ENCODE data around the gene PAXX. TPM values are rescaled to one million over a fixed set of nuclear protein-coding genes. Genes with fewer than 3 reads are reported as not detected.
"Not testable (repeated sequence)": the region's sequence is repeated elsewhere in the genome, so short reads cannot be mapped to it uniquely, and the experiment has no call there.

Gene PAXX
- total RNA-seq, 2 experiments from 2014 or later: 67.0 to 67.8 TPM

DNA sequence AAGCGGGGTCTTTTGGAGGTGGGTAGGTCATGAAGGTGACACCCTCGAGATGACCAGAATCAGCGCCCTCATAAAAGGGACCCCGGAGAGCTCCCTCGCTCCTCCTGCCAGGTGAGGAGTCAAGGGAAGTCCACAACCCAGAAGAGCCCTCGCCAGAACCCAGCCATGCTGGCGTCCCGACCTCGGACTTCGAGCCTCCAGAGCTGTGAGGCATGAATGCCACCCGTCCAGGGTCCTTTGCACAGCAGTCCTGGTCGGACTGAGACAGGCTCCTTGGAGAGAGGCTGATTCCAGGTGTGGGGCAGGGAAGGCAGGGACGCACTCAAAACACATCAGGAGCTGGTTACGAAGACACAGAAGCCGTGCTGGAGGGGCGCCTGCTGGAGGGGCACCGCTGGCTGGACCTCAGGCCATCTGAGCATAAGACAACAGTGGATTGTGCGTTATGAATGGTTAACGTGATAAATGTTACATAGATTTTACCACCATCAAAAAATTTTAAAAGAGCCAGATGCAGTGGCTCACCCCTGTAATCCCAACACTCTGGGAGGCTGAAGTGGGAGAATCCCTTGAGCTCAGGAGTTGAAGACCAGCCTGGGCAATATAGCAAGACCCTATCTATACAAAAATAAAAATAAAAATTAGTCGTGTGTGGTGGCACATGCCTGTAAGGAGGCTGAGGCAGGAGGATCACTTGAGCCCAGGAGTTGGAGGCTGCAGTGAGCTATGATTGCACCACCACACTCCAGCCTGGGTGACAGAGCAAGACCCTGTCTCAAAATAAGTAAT, 9.8 kb downstream of the PAXX start:
- H3K27ac ChIP-seq (ENCODE audit: low read depth in 1 of 2, low read length in 2 of 2): no peak overlapping the region
- no peak for ATAC-seq (ENCODE audit: poor library complexity)
- no peak overlapping the region for H3K27ac Mint-ChIP-seq
- H3K4me1 Mint-ChIP-seq (ENCODE audit: low read depth): peaks cover 19% of the 10 kb centered on the region
- no peaks in the 10 kb centered on the region for H3K9me3 ChIP-seq (ENCODE audit: control insufficient read depth in 1 of 2, insufficient read depth in 1 of 2, low read length in 2 of 2)
- peaks cover 10% of the 10 kb centered on the region for H3K27me3 Mint-ChIP-seq
- ChIA-PET POLR2A (interaction anchor here (0.6 kb wide), 1 partner anchor 42 kb away, joined by 3 read pairs; no protein-coding TSS in a partner anchor), CTCF (interaction anchor here (0.9 kb wide), 1 partner anchor 27 kb away, joined by 3 read pairs; no protein-coding TSS in a partner anchor)
- no peak for DNase-seq
- H3K36me3 Mint-ChIP-seq (ENCODE audit: low read depth): no peaks in the 10 kb centered on the region
- intact Hi-C loops (cut with DNase I, micrococcal nuclease): no loop called here
- H3K4me3 Mint-ChIP-seq: no peak overlapping the region
- H3K36me3 ChIP-seq (ENCODE audit: insufficient read depth, low read length): no peaks in the 10 kb centered on the region
- peaks cover 41% of the 10 kb centered on the region for H3K4me1 ChIP-seq (ENCODE audit: insufficient read depth, low read length)
- TF ChIP-seq CTCF (IDR thresholded peaks at IDR 0.05): no peak
- no peaks in the 10 kb centered on the region for H3K9me3 Mint-ChIP-seq
- H3K4me3 ChIP-seq (ENCODE audit: low read length): no peak overlapping the region
- H3K27me3 ChIP-seq (ENCODE audit: control insufficient read depth in 1 of 2, insufficient read depth in 2 of 2, low read length in 2 of 2): peaks cover 0 to 4% of the 10 kb centered on the region in 2 experiments

- intact Hi-C loops (cut with DNase I, micrococcal nuclease): no loop called here
- ChIA-PET POLR2A (no interaction called here), CTCF (no interaction called here)
- H3K27ac ChIP-seq (ENCODE audit: low read depth in 1 of 2, low read length in 2 of 2): no peak overlapping the region
- peaks cover 0 to 1% of the 10 kb centered on the region in 2 experiments for H3K27me3 ChIP-seq (ENCODE audit: control insufficient read depth in 1 of 2, insufficient read depth in 2 of 2, low read length in 2 of 2)
- Mint-ChIP-seq H3K4me3 (no peak overlapping the region), H3K27me3 (peaks cover 7% of the 10 kb centered on the region), H3K27ac (no peak overlapping the region), H3K9me3 (no peaks in the 10 kb centered on the region), H3K4me1 (ENCODE audit: low read depth) (peaks cover 16% of the 10 kb centered on the region), H3K36me3 (ENCODE audit: low read depth) (no peaks in the 10 kb centered on the region)
- no peak for TF ChIP-seq CTCF (IDR thresholded peaks at IDR 0.05)
- ATAC-seq (ENCODE audit: poor library complexity): no peak
- H3K4me1 ChIP-seq (ENCODE audit: insufficient read depth, low read length): peaks cover 35% of the 10 kb centered on the region
- no peak for DNase-seq
- no peak overlapping the region for H3K4me3 ChIP-seq (ENCODE audit: low read length)
- no peaks in the 10 kb centered on the region for H3K36me3 ChIP-seq (ENCODE audit: insufficient read depth, low read length)
- H3K9me3 ChIP-seq (ENCODE audit: control insufficient read depth in 1 of 2, insufficient read depth in 1 of 2, low read length in 2 of 2): no peaks in the 10 kb centered on the region
These were observed 10.4 kb downstream of the PAXX start for GRCh38 chr9:137002646-137003041.

- H3K4me3 ChIP-seq (ENCODE audit: low read length); H3K27ac Mint-ChIP-seq; H3K9me3 Mint-ChIP-seq; H3K36me3 ChIP-seq (ENCODE audit: insufficient read depth, low read length); H3K27me3 ChIP-seq (ENCODE audit: control insufficient read depth in 1 of 2, insufficient read depth in 2 of 2, low read length in 2 of 2); H3K9me3 ChIP-seq (ENCODE audit: control insufficient read depth in 1 of 2, insufficient read depth in 1 of 2, low read length in 2 of 2); H3K4me3 Mint-ChIP-seq; H3K4me1 Mint-ChIP-seq (ENCODE audit: low read depth); H3K27me3 Mint-ChIP-seq; POLR2A ChIA-PET; ATAC-seq (ENCODE audit: poor library complexity); H3K27ac ChIP-seq (ENCODE audit: low read depth in 1 of 2, low read length in 2 of 2); H3K36me3 Mint-ChIP-seq (ENCODE audit: low read depth): not testable (repeated sequence)
- intact Hi-C loops (cut with DNase I, micrococcal nuclease): loop anchor here in 1 of 2 experiments (2.0 kb wide), 1 partner anchor 31 kb away; no protein-coding TSS in a partner anchor
- peak; percentile 35 for TF ChIP-seq CTCF (IDR thresholded peaks at IDR 0.05)
- CTCF ChIA-PET: interaction anchor here (1.2 kb wide), 1 partner anchor 31 kb away, joined by 7 read pairs; no protein-coding TSS in a partner anchor
- DNase-seq: peak in 1 of 14 experiments; percentile 24
- H3K4me1 ChIP-seq (ENCODE audit: insufficient read depth, low read length): peaks cover 19% of the 10 kb centered on the region
These were observed 12.1 kb downstream of the PAXX start for GRCh38 chr9:137004285-137004684.
